K562 (cell line): ENCODE results near the gene PPP1R14C. TPM values are rescaled to one million over a fixed set of nuclear protein-coding genes. Genes with fewer than 3 reads are reported as not detected.

Experiments
- CBFA2T2 ChIP-seq: fragments of 450-650 bp; conservative IDR thresholded peaks from 2 replicates; pipeline ENCODE4 v1.6.1; 2017; ENCODE audit warnings: mild to moderate bottlenecking
- CCNT2 ChIP-seq: IDR thresholded peaks from 2 replicates; pipeline ENCODE4 v1.6.1; 2011; ENCODE audit warnings: borderline replicate concordance, low read depth, mild to moderate bottlenecking, moderate library complexity, mixed read lengths, low read length; ENCODE audit not compliant: insufficient read length; ENCODE audit errors: extremely low read depth
- CTCF ChIP-seq, 3 experiments: IDR thresholded peaks in 2 of 3; conservative IDR thresholded peaks in 1 of 3; 2 replicates each; pipeline ENCODE4 v1.5.1; 2011 to 2012; ENCODE audit warnings: low read length in 3 of 3, mild to moderate bottlenecking in 3 of 3, control low read depth in 2 of 3, improper control_type of control experiment in 1 of 3, inconsistent platforms in 1 of 3, low read depth in 1 of 3, mixed read lengths in 1 of 3, moderate library complexity in 1 of 3; ENCODE audit not compliant: insufficient read depth in 2 of 3
- FUS ChIP-seq: fragments of 200-400 bp; formaldehyde crosslinking; optimal IDR thresholded peaks from 2 replicates; pipeline ENCODE3; 2017; ENCODE audit warnings: low read depth, low read length
- HMGXB4 ChIP-seq: sonication (generic); formaldehyde crosslinking; IDR thresholded peaks from 2 replicates; pipeline ENCODE4 v1.8.1; 2023; ENCODE audit warnings: mild to moderate bottlenecking, missing genetic modification reagents
- KAT8 ChIP-seq: fragments of 450-650 bp; IDR thresholded peaks from 2 replicates; pipeline ENCODE4 v1.6.1; 2016; ENCODE audit warnings: low read depth, mild to moderate bottlenecking
- MYNN ChIP-seq, 2 experiments: sonication (generic); formaldehyde crosslinking in 1 of 2; IDR thresholded peaks; 2 replicates each; pipeline versions ENCODE4 v1.5.0 to v1.6.1; 2016 to 2020; ENCODE audit warnings: antibody characterized with exemption in 1 of 2, missing genetic modification reagents in 1 of 2
- RFX1 ChIP-seq: fragments of 450-650 bp; IDR thresholded peaks from 2 replicates; pipeline ENCODE4 v1.6.1; 2016; ENCODE audit warnings: mild to moderate bottlenecking, moderate library complexity
- RFX7 ChIP-seq: fragments of 250-450 bp; sonication (Bioruptor Pico); IDR thresholded peaks from 2 replicates; pipeline ENCODE4 v1.5.1; 2021; ENCODE audit warnings: mild to moderate bottlenecking
- SMC3 ChIP-seq: conservative IDR thresholded peaks from 2 replicates; pipeline ENCODE4 v1.6.1; 2011; ENCODE audit warnings: low read depth, low read length, improper control_type of control experiment; ENCODE audit not compliant: insufficient read depth
- TFAP4 ChIP-seq: sonication (generic); formaldehyde crosslinking; IDR thresholded peaks from 2 replicates; pipeline ENCODE4 v1.8.0; 2022; ENCODE audit warnings: missing genetic modification reagents, mild to moderate bottlenecking, moderate library complexity, borderline replicate concordance
- THRB ChIP-seq: fragments of 450-650 bp; formaldehyde crosslinking; conservative IDR thresholded peaks from 2 replicates; pipeline ENCODE4 v1.4.0; 2022; ENCODE audit warnings: mild to moderate bottlenecking, missing genetic modification characterization
- XRCC5 ChIP-seq: fragments of 200-400 bp; formaldehyde crosslinking; IDR thresholded peaks from 2 replicates; pipeline ENCODE4 v1.6.1; 2017; ENCODE audit warnings: low read depth, mild to moderate bottlenecking, low read length
- ZBED1 ChIP-seq: IDR thresholded peaks from 2 replicates; pipeline ENCODE4 v1.6.1; 2014
- ZC3H8 ChIP-seq: fragments of 450-650 bp; IDR thresholded peaks from 2 replicates; pipeline ENCODE4 v1.6.1; 2017
- ZKSCAN1 ChIP-seq: fragments of 150-350 bp; IDR thresholded peaks from 2 replicates; pipeline ENCODE4 v1.6.1; 2016; ENCODE audit warnings: low read depth, low read length
- ZKSCAN3 ChIP-seq: fragments of 250-450 bp; sonication (Bioruptor Pico); IDR thresholded peaks from 2 replicates; pipeline ENCODE4 v1.4.0; 2020
- ZNF174 ChIP-seq: fragments of 250-450 bp; sonication (Bioruptor Pico); IDR thresholded peaks from 2 replicates; pipeline ENCODE4 v1.4.0; 2020; ENCODE audit warnings: mild to moderate bottlenecking
- ZNF23 ChIP-seq: fragments of 250-450 bp; sonication (Bioruptor Pico); IDR thresholded peaks from 2 replicates; pipeline ENCODE4 v1.4.0; 2020; ENCODE audit warnings: mild to moderate bottlenecking
- ZNF77 ChIP-seq: fragments of 250-450 bp; sonication (Bioruptor Pico); IDR thresholded peaks from 2 replicates; pipeline ENCODE4 v1.5.0; 2020
- ZZZ3 ChIP-seq: fragments of 450-650 bp; IDR thresholded peaks from 2 replicates; pipeline ENCODE4 v1.6.1; 2016; ENCODE audit warnings: antibody characterized with exemption, mild to moderate bottlenecking, moderate library complexity
- polyA plus RNA-seq, 8 experiments: library from polyadenylated mRNA; depleted of rRNA in 4 of 8; stranded (reverse) in 5 of 8; unstranded in 3 of 8; fragments of >200 nt; fragmentation: Nextera tagmentation in 2 of 8; fragmentation: Illumina TruSeq in 1 of 8; extraction: Ambion mirVana in 2 of 8; extraction: Trizol in 1 of 8; gene quantifications; 2 replicates each; pipeline versions ENCODE4 v1.2.1 to v1.2.3, GENCODE V29; 2011 to 2014; ENCODE audit warnings: inconsistent platforms in 1 of 8, missing spikeins in 1 of 8
- total RNA-seq, 7 experiments: library from RNA; depleted of rRNA in 6 of 7; stranded (reverse); fragments of >200 nt in 6 of 7; fragmentation: Illumina TruSeq in 2 of 7; extraction: Trizol in 2 of 7; gene quantifications; 2 replicates each; pipeline versions ENCODE4 v1.2.1 to v1.2.3, GENCODE V29; 2011 to 2021; ENCODE audit warnings: low replicate concordance in 1 of 7

PPP1R14C gene
- total and polyA plus RNA-seq, 9 of the 15 experiments (the other 6 are each of a cell fraction or from before 2014, with no cell fraction given): 4.5 to 16.6 (median 11.9) TPM

- TF ChIP-seq THRB (CRISPR knock-in tag): no peak
- no peak for TF ChIP-seq ZKSCAN1
- no peak for TF ChIP-seq HMGXB4 (CRISPR knock-in tag)
- 0 out of 2 replicates have a peak, but pooled peaks have one; percentile 24 for TF ChIP-seq CBFA2T2
- TF ChIP-seq ZZZ3: no peak
- TF ChIP-seq ZKSCAN3 (CRISPR knock-in tag): no peak
- TF ChIP-seq ZNF23 (CRISPR knock-in tag): no peak
- TF ChIP-seq ZNF77 (CRISPR knock-in tag): no peak
- TF ChIP-seq SMC3: no peak
- no peak for TF ChIP-seq RFX7 (CRISPR knock-in tag)
- TF ChIP-seq TFAP4 (CRISPR knock-in tag): no peak
- TF ChIP-seq XRCC5: no peak
- TF ChIP-seq MYNN (IDR thresholded peaks at IDR 0.05): no peak
- no peak for TF ChIP-seq MYNN (CRISPR knock-in tag; IDR thresholded peaks at IDR 0.05)
- TF ChIP-seq ZBED1: no peak
- no peak for TF ChIP-seq FUS
- TF ChIP-seq KAT8: no peak
- no peak for TF ChIP-seq CTCF (IDR thresholded peaks at IDR 0.05 in 2 of 3, conservative IDR thresholded peaks at IDR 0.05 in 1 of 3; ENCODE audit: insufficient read depth in 2 of 3, low read depth in 1 of 3, low read length in 3 of 3)
- no peak for TF ChIP-seq CCNT2
- TF ChIP-seq RFX1: no peak
- no peak for TF ChIP-seq ZNF174 (CRISPR knock-in tag)
- no peak for TF ChIP-seq ZC3H8
Measured at GRCh38 chr6:150252714-150253444, 110.0 kb downstream of the PPP1R14C start (continued).
